GM19463 (cell line): ENCODE data around the gene ZNF550.

Source experiments
- ATAC-seq: cut with Tn5 transposase; IDR thresholded peaks from one replicate; pipeline ENCODE4 v1.9.1; 2021; ENCODE audit warnings: mild to moderate bottlenecking, moderate library complexity; ENCODE audit not compliant: unreplicated experiment

Gene ZNF550

GRCh38 chr19:57559404-57560025 lies at the start of gene ZNF550:
TSS of gene ZNF550 (minus strand) at chr19:57559863. CDS start at chr19:57559682, 181 bp downstream.
- peak; percentile 100 for ATAC-seq

GRCh38 chr19:57606931-57607330 lies 47.3 kb upstream of the ZNF550 start:
- no peak for ATAC-seq

GRCh38 chr19:57599761-57600383 lies 40.2 kb upstream of the ZNF550 start, which contains the start of gene ZNF530:
TSS of gene ZNF530 (plus strand) at chr19:57599885. CDS start at chr19:57604346, 4,461 bp downstream.
- ATAC-seq, result peak; percentile 99

- ATAC-seq, result peak; percentile 20
Measured at GRCh38 chr19:57599377-57599760, 39.7 kb upstream of the ZNF550 start.

DNA sequence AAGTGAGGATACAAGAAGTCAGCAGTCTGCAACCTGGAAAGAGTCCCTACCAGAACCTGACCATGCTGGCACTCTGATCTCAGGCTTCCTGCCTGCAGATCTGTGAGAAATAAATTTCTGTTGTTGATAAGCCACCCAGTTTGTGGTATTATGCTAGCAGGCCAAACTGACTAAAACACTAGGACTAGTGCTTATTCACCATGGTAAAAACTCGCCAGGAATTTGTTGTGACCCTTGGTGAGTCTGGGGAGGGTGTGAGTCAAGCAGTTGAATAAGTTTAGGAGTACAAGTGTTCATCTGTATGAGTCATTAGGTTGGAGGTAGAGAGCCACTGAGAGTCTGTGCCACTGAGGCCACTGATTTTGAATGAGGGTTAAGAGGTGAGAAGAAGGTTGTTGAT lies 27.9 kb upstream of the ZNF550 start:
- ATAC-seq, result no peak

DNA sequence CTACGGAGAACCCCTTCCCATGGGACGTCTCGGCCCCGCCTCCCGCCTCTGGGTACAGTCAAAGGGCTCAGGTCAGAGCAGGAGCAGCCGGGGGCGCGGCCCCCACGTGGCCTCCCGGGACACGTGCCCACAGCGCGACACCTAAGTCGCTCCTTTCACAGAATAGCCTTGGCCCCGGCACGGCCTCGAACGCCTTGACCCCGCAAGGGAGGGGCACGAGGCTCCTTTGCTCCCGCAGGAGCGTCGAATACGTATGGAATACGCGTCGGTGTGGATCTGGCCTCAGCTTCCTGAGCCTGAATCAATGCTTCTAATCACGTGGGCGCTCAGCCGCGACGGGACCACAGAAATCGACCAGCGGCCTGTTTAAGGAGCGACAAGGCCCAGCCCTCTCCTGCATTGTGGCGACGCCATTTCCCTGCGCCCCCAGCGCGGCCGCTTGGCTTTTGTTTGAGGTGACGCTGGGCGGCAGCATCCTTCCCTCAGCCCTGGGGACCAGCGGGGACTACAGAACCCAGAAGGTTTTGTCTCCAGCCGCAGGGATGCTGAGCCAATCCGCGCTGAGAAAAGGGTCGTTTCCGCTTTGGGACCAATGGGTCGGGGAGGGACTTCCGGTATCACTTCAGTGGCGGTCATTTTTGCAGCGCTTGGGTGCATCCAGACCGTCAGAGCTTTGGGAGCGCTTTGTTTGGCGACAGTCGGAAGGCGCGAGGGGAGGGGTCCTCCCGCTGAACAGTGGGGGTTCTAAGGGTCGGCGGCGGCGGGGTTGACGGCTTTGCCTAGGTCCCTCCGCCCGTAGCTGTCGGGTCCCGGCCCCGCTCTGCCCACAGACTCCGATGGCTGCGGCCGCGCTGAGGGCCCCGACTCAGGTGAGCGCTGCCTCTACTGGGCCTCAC lies 24.1 kb upstream of the ZNF550 start, which contains the start of gene ZIK1:
Gene ZIK1, plus strand, starts transcription at position 625 of the 896 bp plus-strand sequence. Its CDS starts 212 bp downstream, at position 837.
- peak; percentile 87 for ATAC-seq

- ATAC-seq, result no peak
Measured at GRCh38 chr19:57583104-57583520, 23.4 kb upstream of the ZNF550 start.

DNA sequence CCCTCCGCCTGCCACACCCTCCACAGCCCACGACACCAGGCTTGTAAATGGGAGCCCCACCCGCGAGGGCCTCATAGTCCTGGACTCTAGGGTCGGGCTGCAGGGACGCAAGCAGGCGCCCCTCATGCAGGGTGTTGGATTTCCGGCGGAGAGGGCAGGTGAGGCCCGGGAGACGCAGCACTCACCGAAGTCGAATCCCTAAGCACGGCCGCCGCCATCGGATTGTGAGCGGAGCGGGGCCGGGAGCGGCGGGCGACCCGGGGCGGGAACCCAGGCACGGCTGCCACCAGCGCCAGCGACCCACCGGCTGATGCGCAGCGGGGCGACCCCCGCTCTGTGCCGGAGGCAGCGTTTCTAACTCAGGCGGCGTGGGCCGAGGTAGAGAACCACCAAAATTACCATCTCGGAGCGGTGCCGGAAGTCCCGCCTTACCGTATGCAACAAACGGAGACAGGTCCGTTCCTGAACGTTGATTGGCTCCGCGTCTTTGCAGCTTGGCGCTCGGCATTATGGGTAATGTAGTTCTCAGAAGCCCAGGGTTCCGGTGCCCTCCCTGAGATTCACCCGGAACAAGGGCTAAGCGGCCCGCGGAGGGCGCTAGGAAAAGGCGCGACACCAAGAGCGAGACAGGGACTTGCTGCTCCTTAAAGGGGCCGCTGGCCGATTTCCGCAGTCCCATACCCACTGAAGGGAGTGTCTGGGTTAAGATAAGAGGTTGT lies 19.0 kb upstream of the ZNF550 start, which contains the start of gene ZNF416:
Gene ZNF416, minus strand, starts transcription at position 425 of the 719 bp plus-strand sequence. Its CDS starts 207 bp downstream, at position 218.
- peak; percentile 95 for ATAC-seq

DNA sequence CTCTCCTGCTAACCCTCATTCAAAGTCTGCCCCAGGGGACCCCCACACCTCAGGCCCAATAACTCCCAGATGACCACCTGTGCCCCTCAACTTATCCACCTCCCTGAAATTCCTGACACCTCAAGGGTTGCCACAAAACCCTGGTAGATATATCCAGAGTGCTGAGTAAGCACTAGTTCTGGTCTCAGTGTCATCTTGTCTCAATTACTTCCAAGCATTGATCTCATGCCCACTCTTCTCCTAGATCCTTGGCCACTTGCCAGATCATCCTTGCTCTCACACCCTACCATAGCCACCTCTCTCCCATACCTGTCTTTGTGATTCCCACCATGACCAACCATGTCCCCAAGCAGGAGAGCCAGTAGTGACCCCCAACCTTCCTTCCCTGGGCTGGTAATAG lies 17.0 kb upstream of the ZNF550 start:
- no peak for ATAC-seq

DNA sequence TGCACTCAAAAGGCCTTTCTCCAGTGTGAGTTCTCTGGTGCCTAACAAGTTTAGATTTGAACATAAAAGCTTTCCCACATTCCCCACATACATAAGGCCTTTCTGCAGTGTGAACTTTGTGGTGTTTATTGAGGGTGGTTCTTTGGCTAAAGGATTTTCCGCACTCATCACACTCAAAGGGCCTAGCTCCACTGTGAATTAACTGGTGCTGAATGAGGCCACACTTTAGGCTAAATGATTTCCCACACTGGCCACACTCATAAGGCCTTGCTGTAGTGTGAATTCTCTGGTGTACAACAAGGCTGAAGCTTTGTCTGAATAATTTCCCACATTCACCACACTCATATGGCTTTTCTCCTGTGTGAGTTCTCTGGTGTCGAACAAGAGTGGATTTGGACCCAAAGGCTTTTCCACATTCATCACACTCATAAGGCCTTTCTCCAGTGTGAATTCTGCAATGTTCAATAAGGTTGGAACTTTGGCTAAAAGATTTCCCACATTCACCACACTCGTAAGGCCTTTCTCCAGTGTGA lies 12.8 kb upstream of the ZNF550 start:
- ATAC-seq, result no peak

DNA sequence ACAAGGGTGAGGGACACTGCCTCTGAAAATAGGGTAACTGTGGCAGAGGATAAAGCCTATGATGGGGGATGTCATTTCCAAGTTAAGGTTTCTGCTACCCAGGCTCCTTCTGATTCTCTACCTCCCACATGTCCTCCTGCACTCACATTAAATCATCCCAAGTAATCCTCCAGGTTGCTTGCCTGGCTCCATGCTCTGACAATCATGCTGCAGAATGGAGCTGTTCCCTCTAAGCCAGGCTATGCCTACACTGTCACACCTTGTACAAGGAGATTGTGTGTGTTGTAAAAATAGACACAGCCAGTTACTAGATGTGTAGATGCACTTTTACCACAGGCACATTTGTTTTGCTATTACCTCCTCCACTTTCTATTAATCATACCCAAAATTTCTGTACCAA lies 11.0 kb upstream of the ZNF550 start:
- no peak for ATAC-seq

DNA sequence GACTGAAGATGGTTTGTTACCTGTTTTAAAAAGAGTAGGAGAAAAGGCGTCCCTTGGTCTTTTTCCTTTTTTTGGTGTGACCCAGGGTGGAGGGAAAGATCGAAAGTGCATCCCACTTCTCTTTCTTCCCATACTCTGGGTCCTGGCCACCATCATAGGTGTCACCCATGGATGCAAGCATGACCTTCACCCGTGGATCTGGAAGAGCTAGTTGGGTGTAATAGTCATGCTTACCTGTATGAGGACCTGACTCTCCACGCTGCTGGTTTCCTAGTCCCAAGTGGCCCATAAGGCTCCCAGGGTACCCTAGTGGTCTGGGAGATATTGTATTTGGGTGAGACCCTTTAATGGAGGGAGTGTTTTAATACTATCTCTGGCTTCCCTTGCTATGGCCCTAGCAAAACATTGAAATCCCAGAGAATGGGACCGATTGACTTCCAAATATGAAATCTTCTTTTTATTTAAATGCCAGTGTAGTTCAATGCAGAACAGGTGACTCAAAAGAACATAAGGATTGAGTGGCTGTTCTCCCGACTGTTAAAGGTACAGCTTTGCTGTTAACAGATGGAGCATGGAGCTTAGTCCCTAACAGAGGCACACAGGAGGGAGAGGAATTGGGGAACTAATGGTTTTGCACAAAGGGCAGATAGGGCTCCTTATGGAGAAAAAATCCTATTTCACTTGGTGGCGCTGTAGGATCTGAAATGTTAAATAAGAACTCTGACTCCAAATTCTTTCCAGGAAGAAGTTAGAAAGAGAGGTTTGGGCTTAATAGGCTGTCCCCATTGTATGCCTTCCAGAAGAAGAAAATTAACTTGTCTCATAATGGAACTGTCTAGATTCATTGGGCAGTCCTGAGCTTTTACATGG lies 7.0 kb upstream of the ZNF550 start:
- ATAC-seq, result no peak

- ATAC-seq, result no peak
Measured at GRCh38 chr19:57563547-57563946, 3.9 kb upstream of the ZNF550 start.

DNA sequence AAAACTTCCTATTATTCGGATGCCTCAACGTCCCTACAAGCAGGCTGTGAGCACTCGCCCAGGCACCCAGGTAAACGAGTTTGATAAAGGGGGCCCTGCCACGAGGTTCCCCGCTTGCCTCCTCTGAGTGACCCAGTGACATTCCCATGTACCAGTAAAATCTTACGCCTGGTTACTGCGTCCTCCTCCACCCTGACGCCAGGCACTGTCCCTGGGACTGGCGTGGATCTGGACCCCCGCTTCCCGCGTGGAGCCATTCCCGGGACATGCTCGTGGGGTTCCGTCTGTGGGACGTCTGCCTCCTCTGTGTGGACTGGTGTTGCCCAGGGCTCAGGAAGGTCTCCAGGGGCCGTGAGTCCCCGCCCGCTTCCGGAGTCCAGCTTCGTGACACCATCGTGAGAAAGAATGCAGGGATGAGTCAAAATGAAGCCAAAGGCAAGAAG lies 407 bp upstream of the ZNF550 start:
- no peak for ATAC-seq

GRCh38 chr19:57559008-57559403 lies 657 bp downstream of the ZNF550 start:
- ATAC-seq, result no peak

- ATAC-seq, result no peak
Measured at GRCh38 chr19:57558525-57558924, 1.1 kb downstream of the ZNF550 start.

DNA sequence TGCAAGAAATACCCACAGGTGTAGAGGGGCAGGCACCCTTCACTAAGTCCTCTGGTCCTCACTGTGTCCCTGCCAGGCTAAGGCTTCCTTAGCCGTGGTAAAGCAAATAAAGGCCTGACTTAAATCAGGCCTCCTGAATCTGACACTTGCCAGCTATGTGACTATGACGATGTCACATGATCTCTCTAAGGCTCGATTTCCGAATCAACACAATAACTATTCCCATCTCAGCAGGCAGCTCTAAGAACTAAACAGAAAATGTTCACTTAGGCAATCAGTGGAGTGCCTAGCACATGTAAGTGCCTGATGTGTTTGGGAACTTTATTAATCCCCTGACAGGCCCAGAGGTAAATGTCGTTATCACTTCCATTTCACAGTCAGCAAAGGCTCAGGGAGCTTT lies 2.0 kb downstream of the ZNF550 start:
- ATAC-seq, result no peak

- ATAC-seq, result no peak
Measured at GRCh38 chr19:57552432-57552831, 7.2 kb downstream of the ZNF550 start.

GRCh38 chr19:57546513-57546912 lies 13.2 kb downstream of the ZNF550 start:
- ATAC-seq, result no peak
